Fibroblast of skin of right biceps (primary cell): ENCODE data around the gene TMEM238.
A peak's percentile ranks its signal among the peaks of the same experiment; 100 is the strongest.

Experiments used
- DNase-seq: peaks from one replicate; pipeline ENCODE4 v3.0.0-alpha.2; 2013

TMEM238 gene

GRCh38 chr19:55336101-55336500 lies 48.0 kb downstream of the TMEM238 start:
- DNase-seq, result peak; percentile 33

- no peak for DNase-seq
These were observed 50.2 kb downstream of the TMEM238 start for GRCh38 chr19:55333870-55334269.

- DNase-seq, result peak; percentile 52
These were observed 54.3 kb downstream of the TMEM238 start for GRCh38 chr19:55329791-55330190.
